HG03575 (cell line): Measurements from ENCODE around the gene KRTAP22-1.

ENCODE experiments used
- ATAC-seq: cut with Tn5 transposase; IDR thresholded peaks from one replicate; pipeline ENCODE4 v1.9.1; 2021; ENCODE audit not compliant: unreplicated experiment, insufficient number of reproducible peaks, low FRiP score; ENCODE audit errors: extremely low read depth

KRTAP22-1 gene

GRCh38 chr21:30620080-30620479, 19.2 kb downstream of the KRTAP22-1 start:
- ATAC-seq, result no peak

GRCh38 chr21:30620522-30620921, 19.6 kb downstream of the KRTAP22-1 start, which contains the start of gene KRTAP20-4:
Gene KRTAP20-4 (plus strand): TSS chr21:30620627.
- no peak for ATAC-seq

GRCh38 chr21:30623362-30623761, 22.5 kb downstream of the KRTAP22-1 start:
- ATAC-seq, result no peak

- no peak for ATAC-seq
Measured at GRCh38 chr21:30625449-30626165, 24.7 kb downstream of the KRTAP22-1 start.

- ATAC-seq, result no peak
Measured at GRCh38 chr21:30628109-30628508, 27.2 kb downstream of the KRTAP22-1 start.

GRCh38 chr21:30629200-30629599, 28.3 kb downstream of the KRTAP22-1 start:
- no peak for ATAC-seq

GRCh38 chr21:30634906-30635305, 34.0 kb downstream of the KRTAP22-1 start, which contains the start of gene KRTAP20-2:
Gene KRTAP20-2 (plus strand): TSS chr21:30635206. CDS start chr21:30635264, 58 bp downstream.
- no peak for ATAC-seq

GRCh38 chr21:30638686-30639085, 37.8 kb downstream of the KRTAP22-1 start:
- no peak for ATAC-seq

GRCh38 chr21:30642564-30642963, 41.7 kb downstream of the KRTAP22-1 start, which contains the start of gene KRTAP20-3:
Gene KRTAP20-3 (plus strand): TSS chr21:30642864.
- no peak for ATAC-seq

- ATAC-seq, result no peak
Measured at GRCh38 chr21:30646904-30647414, 46.1 kb downstream of the KRTAP22-1 start.
